RKO (cell line): ENCODE results near the gene OTOGL.
A peak's percentile ranks its signal among the peaks of the same experiment; 100 is the strongest.
"Not testable (repeated sequence)": the region's sequence is repeated elsewhere in the genome, so short reads cannot be mapped to it uniquely, and the experiment has no call there.

ENCODE experiments used
- DNase-seq: peaks from one replicate; pipeline ENCODE4 v3.0.0-alpha.2; 2016; ENCODE audit warnings: low spot score

The OTOGL gene

DNA sequence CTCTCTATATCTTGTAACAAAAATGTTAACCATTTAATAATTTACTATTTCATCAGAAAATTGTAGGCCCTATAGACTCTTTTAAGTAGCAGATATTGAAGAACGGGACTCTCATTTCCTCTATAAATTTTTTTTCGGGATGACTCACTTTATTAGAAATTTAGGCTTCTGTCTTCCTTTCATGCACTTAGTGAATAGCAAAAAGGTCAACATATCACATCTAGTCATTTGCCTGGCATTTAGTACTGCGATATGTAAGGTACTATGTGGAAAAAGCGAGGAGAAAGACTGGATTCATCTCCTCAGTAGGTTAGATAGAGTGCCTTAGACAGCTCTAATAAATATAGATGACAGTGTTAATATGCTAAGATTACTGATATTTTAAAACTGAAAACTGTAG is 178.4 kb downstream of the OTOGL start:
- DNase-seq, result no peak

DNA sequence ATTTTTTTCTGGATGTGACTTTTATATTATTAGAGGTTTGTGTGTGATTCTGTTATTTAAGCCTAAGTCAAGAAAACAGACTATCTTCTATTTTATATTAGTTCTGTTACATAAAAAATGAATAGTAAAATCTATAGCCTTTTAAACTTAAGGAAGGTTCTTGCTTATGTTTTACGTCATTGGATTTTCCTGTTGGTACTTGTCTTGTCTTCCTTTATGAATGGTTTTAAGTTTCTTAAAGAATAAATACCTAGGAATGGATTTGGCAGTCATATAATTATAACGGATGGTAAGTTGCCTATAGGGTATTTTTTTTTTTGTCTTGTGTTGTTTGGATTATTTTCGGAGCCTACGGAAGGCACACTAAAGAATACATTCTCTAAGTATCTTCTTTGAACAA is 182.9 kb downstream of the OTOGL start:
- no peak for DNase-seq

DNA sequence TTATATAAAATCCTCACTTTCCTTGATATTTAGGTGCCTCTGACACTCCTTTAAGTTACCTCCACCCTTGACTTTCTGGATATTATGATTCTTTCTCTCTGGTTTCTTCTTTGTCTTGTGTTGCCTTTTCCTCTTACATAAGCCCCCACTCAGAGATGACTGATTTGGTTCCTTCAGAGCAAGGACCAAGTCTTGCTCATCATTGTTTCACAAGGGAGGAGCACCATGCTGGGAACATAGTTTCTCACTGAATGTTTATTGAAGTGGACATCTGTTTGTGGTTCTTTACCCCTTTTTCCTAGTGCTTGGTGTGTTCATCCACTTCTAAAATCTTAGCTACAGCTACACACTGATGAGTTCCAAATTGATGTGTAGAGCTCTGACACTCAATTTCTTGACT is 183.4 kb downstream of the OTOGL start:
- DNase-seq, result no peak

DNA sequence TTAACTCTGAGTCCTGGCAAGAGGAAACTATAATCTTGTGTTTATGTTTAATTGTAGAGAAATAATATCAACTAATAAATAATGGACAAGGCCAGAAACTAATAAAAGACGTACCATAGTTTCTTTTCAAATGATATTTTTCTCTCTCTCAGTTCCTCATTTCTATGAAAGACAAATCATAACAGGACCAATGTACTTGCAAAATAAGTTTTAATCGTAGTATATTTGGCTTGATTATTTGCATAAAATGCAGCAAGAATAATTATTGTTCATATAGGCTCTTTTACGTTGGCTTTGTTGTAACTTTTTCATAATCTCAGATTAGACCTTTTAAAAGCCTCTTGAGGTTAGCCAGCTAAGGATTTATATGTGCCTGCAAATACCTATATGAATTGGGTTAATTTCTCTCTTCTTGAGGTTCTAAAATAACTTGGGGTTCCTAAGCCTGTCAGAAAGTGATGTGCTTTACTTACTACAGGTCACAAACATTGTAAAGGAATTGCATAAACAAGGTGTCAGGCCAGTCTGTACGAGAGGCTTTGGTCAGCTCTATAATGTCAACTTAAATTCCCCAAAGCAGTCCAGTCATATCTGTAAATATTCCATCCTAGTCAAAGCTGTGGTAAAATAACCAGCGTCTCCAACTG is 191.9 kb downstream of the OTOGL start:
- no peak for DNase-seq

DNA sequence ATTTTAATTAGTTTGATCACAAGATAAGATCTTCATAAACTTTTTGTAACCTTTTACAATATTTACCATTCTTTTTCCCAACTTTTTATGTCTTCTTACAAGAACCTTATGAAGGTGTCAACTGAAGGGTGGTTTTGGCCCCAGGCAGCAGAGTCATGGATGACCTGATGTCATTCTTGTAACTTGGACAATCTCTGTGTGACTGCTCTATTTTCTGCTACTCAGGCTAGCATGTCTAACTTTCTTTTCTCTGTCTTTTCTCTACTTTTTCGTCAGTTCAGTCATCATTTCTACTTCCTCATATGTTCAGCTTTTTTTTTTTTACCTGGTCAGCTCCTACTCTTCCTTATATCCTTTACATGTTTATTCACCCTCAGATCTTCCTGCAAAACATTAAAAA is 194.0 kb downstream of the OTOGL start:
- no peak for DNase-seq

DNA sequence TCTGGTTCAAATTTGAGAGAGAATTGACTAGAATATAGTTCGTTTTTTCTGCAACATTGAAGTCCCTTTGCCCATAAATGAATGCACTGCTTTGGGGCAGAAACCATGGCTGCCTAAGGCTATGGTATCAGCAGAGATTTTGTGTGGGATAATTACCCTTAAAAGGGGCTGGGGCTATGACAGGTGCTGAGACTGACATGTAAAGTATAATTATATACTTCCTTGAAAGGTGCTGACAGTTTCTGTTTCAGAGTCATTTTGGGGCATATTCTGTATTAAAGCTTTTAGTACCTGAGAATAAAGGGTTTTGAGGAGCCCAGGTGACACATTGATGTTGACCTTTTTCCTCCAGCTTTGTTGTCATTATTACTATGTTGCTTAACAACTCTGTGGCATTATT is 194.4 kb downstream of the OTOGL start:
- DNase-seq, result no peak

DNA sequence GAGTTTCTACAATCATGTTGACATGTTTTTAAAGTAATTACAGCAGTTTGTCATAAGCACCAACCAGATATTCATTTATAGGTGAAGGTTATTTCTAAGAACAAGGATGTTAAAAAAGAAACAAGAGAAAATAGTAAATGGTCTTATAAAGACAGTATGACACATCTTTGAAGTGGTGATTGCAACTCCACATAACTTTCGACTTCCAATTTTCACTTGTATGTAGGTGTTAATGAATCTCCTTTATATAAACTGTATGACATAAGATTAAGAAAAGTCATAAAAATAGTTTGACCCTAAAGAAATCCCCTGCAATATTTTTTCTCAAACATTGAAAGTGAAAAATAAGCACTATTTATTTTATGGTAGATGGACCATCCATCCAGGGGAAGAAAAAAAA is 199.9 kb downstream of the OTOGL start:
- no peak for DNase-seq

DNA sequence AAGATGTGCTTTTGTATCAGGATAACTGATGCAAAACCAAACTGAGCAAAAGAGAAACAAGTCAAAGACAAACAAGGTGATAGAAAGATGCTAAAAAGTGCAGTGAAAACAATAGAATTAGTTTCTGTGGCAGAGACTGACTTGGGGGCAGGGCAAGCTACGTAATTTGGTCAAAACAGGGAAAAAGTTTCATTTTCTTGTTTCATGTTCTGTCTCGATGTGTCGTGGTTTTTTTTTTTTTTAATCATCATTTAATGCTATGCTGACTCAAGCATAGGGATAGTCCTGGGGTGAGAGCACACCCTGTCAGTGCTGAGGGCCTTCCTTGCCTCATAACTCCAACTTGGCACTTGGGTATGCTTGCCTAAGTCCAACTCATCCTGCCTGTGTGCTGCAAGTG is 200.6 kb downstream of the OTOGL start:
- DNase-seq, result no peak

DNA sequence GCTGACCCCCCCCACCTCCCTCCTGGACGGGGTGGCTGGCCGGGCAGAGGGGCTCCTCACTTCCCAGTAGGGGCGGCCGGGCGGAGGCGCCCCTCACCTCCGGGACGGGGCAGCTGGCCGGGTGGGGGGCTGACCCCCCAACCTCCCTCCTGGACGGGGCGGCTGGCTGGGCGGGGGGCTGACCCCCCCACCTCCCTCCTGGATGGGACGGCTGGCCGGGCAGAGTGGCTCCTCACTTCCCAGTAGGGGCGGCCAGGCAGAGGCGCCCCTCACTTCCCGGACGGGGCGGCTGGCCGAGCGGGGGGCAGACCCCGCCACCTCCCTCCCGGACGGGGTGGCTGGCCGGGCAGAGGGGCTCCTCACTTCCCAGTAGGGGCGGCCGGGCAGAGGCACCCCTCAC is 208.1 kb downstream of the OTOGL start:
- not testable (repeated sequence) for DNase-seq

DNA sequence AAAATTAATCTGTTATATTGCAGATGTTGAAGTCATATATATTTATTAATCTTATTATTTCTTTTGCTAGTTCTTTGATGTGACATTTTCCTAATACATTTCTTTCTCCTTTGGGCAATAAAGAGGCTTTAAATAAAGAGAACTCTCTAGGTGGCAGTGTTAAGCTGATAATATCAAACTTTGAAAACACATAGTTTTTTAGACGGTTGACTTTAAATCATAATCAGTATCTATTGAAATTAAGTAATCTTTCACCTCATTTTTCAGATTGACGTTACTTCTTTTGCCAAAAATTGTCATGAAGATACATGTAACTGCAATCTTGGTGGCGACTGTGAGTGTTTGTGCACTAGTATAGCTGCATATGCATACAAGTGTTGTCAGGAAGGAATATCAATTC is 213.9 kb downstream of the OTOGL start:
- peak; percentile 29 for DNase-seq

DNA sequence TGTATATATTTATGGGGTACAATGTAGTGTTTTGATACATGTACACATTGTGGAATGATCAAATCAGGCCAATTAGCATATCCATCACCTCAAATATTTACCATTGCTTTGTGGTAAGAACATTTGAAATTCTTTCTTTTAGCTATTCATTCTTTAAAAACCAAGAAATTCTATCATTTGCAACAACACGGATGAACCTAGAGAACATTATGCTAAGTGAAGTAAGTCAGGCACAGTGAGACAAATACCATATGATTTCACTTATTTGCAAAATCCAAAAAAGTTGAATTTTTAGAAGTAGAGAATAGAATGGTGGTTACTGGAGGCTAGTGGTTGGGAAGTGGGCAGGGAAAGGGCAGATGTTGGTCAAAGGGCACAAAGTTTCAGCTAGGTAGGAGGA is 215.4 kb downstream of the OTOGL start:
- no peak for DNase-seq

DNA sequence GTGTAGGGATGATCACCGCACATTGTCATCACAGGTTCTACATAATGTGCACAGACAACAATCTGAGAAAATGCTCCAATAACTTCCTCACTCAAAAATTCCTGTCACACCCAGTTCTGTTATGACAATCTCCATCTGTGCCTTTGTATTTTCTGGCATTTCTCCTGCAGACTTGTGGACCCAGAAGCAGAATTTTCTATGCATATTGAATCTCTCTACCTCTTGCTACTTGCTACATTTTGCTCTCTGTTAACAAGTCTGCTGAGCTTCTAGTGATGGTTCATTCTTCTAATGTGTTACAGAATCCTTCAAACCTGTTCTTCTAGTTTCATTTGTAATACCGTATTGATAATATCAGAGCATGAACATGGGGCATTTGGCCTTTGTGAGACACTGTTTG is 216.9 kb downstream of the OTOGL start:
- no peak for DNase-seq

DNA sequence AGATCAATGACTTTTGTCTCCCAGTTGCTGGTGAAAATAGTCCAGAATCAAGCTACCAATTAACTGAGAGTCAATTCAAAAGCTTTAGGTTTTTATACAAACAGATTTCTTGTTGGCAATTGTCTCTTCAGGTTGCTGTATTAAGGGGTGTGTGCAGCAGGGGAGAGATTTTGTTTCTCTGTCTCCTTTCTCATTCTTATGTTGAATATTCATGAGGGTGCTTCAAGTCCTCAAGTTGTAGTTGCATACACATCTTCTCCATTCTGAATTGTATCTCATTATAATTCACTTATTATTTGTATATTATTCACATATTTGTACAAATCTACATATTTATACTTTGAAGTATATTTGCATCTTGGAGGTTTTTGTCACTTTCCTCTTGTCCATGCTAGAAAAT is 218.0 kb downstream of the OTOGL start:
- DNase-seq, result no peak

DNA sequence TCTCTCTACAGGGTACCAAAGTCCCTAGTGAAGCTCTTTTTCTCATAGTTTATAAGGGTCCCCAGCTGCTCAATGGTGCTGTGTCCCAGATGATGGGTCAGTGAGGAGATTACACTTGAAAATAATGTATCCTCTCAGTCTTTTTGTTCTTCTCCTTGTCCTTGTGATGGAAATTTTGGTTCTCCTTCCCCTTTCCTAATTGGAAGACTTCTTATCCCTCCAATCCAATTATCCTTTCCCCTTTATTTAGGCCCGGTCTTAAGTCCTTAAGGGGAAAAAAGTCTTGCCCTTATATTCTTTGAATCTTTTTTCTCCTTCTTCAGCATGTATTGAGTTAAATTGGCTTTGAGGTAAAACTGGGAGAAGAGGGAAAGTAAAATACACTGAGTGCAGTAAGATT is 218.6 kb downstream of the OTOGL start:
- DNase-seq, result no peak

DNA sequence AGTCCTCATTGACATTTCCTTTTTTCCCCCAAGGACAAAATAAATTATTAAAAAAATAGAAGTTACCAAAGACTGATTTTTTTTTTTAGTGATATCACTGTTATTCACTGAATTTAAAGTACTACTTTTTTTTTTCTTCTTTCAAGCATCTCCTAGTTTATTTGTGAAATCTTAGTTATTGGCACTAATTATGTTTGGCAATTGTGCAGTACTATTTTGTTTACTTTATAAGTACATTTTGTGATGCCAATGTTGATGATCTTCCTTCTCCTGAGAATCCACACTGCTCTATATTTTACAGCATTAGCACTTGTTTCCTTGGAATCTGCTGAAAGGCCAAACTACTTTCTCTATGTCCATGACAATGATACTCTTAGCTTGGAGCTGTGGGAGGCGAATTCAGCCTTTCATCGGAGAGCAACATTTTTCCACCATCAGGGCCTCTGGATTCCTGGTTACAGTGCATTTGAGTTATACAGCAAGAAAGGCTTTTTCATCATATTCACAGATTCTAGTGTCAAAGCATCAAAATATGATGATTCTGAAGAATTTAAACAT is 220.9 kb downstream of the OTOGL start:
- no peak for DNase-seq

DNA sequence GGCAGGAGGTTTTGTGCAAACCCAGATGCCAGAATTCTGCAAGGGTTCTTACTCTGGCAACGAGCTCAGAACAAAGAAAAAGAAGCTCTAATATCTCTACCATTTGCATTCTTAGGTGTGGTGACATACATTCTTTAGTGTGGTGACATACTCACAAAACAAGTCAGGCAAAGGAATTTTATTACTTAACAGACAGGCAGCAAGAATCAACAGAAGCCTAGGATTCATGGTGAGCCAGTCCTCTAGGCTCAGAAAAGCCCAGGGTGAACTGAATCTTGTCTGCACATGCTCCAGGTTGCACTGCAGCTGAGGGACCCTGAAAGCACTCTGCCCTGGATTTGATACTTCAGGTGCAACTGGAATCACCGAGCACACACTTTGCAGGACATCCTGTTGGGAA is 222.3 kb downstream of the OTOGL start:
- DNase-seq, result no peak

DNA sequence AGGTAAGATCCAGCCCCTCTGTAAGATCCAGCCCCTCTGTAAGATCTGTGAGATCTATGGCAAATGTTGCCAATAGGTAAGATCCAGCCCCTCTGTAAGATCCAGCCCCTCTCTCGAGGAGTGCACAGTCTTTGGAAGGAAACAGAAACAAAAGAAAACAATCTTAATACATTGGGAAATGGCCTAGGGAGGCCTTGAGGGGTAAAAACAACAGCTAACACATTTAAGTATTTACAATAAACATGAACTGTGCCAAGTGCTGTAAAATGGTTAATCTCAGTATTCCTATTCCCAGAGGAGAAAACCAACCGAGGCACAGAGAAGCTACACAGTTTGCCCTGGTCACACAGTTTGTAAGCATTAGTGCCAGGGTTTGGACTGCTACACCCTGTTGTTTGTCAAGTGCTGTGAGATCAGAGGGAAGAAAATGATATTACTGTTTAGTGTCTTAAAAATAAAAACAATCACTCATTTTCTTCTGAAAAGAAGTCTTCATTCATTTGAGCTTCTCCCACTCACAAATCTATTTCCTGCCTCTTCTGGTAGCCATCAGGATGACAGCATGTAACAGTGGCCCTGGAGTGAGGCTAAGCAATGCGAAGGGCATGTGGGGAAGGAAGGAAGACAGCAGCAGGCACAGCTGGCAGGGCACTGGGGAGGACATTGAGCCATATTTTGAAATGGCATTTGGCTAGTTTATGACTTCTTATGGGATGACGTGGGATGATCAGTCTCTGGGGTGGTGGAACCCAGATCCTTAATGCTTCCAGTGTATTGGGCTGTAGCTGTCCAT is 226.0 kb downstream of the OTOGL start:
- DNase-seq, result no peak

DNA sequence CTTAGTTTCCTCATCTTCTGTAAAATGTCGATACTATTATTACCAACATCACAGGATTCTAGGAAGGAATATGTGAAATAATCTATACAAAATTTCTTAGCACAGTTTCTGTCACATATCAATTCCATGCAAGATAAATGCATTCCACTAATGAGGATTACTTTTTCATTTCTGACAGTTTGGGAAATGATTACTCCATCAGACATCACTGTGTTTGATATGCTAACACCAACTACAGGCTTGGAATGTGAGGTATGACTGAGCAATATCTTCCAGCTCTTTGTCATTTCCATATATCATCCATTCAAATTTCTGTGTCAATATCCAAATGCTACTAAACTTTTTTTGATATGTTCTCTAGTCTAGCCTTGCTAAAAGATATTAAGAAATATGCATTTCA is 233.5 kb downstream of the OTOGL start:
- DNase-seq, result no peak

DNA sequence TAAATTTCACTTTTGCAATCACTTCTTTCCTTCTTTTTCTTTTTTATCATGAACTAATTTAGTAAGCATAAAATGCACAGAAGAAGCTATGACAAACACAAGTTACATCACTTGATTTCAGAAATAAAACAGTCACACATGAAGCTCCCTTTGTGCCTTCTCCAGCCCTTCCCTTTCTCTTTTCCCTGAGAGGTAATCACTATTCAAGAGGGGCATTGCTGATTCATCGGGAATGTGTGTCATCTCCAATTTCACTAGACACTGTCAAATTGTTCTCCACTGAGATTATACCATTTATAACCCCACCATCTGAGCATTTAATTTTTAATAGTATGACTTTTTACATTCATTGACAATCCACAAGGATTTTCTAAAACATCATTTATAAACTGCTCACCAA is 253.1 kb downstream of the OTOGL start:
- no peak for DNase-seq

DNA sequence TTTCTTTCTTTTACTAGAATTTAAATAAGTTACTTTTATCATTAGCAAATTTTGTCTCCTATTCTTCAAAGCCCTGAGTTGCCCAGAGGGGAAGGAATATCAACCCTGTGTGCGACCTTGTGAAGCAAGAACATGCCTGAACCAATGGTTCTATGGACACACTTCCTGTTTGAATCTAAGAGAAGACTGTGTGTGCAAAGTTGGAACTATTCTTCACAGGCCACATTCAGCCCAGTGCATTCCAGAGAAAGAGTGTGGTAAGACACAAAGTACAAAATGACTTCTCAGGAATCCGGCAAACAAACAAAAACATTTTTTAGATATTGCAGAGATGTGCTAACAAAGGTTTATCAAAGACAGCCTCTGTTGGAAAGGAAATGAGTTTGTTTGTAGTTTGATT is 253.9 kb downstream of the OTOGL start:
- no peak for DNase-seq

DNA sequence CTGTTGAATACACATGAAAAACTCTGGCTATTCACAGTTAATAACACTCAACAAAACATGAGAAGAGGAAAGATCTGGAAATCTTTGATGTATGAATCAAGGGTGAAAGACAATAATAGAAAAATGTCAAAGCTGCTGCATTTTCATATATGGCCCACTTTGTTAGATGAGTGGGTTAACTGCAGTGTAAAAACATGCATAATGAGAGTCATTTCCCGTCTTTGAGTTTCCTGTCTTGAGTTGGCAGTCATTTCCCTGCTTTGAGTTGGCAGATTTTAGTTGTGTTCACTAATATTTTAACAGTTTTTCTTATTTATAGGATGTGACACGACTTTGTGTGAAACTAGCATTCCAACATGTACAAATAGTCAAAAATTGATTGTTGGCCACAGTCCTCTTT is 256.8 kb downstream of the OTOGL start:
- no peak for DNase-seq

DNA sequence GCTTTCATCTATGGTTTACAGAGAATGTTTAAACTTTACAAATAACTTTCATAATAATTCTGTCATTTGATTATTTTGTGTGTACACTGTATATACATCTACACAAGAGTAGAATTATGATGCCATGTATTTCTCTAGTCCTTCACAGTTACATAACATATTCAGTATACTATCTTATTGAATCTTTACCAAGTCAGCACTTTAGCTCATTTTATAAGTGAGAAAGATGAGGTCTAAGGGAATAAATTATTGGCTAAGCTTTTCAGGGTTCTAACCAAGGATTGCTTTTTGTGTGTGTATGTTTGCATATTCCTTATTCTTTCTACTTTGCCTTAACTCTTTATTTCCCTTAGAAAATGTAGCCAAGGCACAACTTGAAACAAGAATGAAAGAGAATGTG is 260.4 kb downstream of the OTOGL start:
- DNase-seq, result no peak

DNA sequence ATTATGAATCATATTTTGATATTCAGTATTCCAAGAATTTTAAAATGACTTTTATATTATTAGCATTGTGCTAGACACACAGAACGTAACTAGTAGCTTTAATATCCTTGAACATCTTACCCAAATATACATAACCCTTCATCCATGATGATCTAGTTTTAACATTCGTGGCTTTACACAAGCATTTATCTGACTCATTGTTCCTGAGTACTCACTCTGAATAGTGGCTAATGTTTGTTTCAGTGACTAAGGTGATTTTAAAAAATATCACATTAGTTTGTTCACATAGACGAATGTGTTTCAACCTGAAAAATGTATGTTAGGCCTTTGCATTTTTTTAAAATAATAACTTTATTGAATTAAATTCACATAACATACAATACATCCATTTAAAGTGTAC is 264.7 kb downstream of the OTOGL start:
- DNase-seq, result no peak

DNA sequence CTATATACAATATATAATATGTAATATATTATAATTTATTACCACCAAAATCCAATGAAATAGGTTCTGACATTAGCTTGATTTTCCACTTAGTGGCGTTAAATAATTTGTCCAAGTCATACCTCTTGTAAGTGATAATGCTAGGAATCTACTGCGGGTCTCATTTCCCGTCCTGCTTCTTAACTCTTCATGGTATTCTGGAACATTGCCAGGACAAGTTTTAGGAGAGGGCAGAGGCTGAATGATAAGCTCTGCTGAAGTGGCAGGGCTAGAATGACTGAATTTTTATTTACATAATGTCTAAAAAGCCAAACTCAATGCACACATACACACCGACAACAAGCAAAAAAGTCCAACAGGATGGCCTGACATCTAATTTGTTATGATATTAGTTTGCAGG is 274.3 kb downstream of the OTOGL start:
- DNase-seq, result no peak
